Spleen (tissue), 7 donors: ENCODE results near the gene GGCX.

ENCODE experiments used
- CTCF ChIP-seq, 11 experiments: fragments of 200-600 bp in 7 of 11; fragments of 450-650 bp in 4 of 11; sonication (generic) in 4 of 11; IDR thresholded peaks in 8 of 11; conservative IDR thresholded peaks in 3 of 11; 1 replicate in 7 of 11; 2 replicates in 4 of 11; pipeline versions ENCODE4 v1.4.0 to v1.8.0; 2016 to 2021; ENCODE audit warnings: antibody characterized with exemption in 11 of 11, inconsistent platforms in 4 of 11, mild to moderate bottlenecking in 1 of 11
- POLR2A ChIP-seq, 3 donors: fragments of 450-650 bp; IDR thresholded peaks; one replicate each; pipeline ENCODE4 v1.5.1; 2017; ENCODE audit warnings: antibody characterized with exemption in 3 of 3, mild to moderate bottlenecking in 1 of 3
- donor health status: DM: no; HTN: no; CAD: no; lungs with moderate emphysema.
- donor health status: DM: no; HTN: no; CAD: no.
- donor health status: DM: no; HTN: no; CAD: no.

GRCh38 chr2:85596026-85596333 is 34.7 kb upstream of the GGCX start:
- TF ChIP-seq CTCF (IDR thresholded peaks at IDR 0.05 in 8 of 11, conservative IDR thresholded peaks at IDR 0.05 in 3 of 11), result no peak
- TF ChIP-seq POLR2A (IDR thresholded peaks at IDR 0.05), result no peak
